HT-29 (cell line): ENCODE results near the gene C1orf87. TPM values are rescaled to one million over a fixed set of nuclear protein-coding genes. Genes with fewer than 3 reads are reported as not detected.

Experiments
- DNase-seq: peaks from one replicate; pipeline ENCODE4 v3.0.0-alpha.2; 2015; ENCODE audit warnings: low spot score
- total RNA-seq: library from RNA; depleted of rRNA; stranded (reverse); fragments of >200 nt; shearing (Covaris generic); gene quantifications from 2 replicates; pipeline ENCODE4 v1.2.3, GENCODE V29; 2014

The C1orf87 gene
- total RNA-seq, 1 experiment from 2014 or later = not detected

GRCh38 chr1:60059468-60059867 is 14.1 kb downstream of the C1orf87 start:
- DNase-seq = no peak

GRCh38 chr1:60055336-60055735 is 18.2 kb downstream of the C1orf87 start:
- DNase-seq = no peak

- DNase-seq = no peak
Observed at GRCh38 chr1:60054374-60054773, 19.2 kb downstream of the C1orf87 start.

- DNase-seq = no peak
Observed at GRCh38 chr1:60052601-60053000, 21.0 kb downstream of the C1orf87 start.

GRCh38 chr1:60051191-60051590 is 22.4 kb downstream of the C1orf87 start:
- DNase-seq = no peak

- no peak for DNase-seq
Observed at GRCh38 chr1:60049188-60049587, 24.4 kb downstream of the C1orf87 start.

- DNase-seq = no peak
Observed at GRCh38 chr1:60044881-60045280, 28.7 kb downstream of the C1orf87 start.

GRCh38 chr1:60041783-60042182 is 31.8 kb downstream of the C1orf87 start:
- no peak for DNase-seq

GRCh38 chr1:60037669-60038068 is 35.9 kb downstream of the C1orf87 start:
- no peak for DNase-seq

GRCh38 chr1:60036856-60037460 is 36.6 kb downstream of the C1orf87 start:
- DNase-seq = no peak

- DNase-seq = no peak
Observed at GRCh38 chr1:60035921-60036320, 37.6 kb downstream of the C1orf87 start.

GRCh38 chr1:60034999-60035398 is 38.6 kb downstream of the C1orf87 start:
- no peak for DNase-seq

GRCh38 chr1:60033066-60033465 is 40.5 kb downstream of the C1orf87 start:
- no peak for DNase-seq

GRCh38 chr1:60031146-60031545 is 42.4 kb downstream of the C1orf87 start:
- no peak for DNase-seq

GRCh38 chr1:60025552-60025951 is 48.0 kb downstream of the C1orf87 start:
- no peak for DNase-seq

GRCh38 chr1:60017508-60018205 is 55.9 kb downstream of the C1orf87 start:
- DNase-seq = no peak

GRCh38 chr1:60010690-60011089 is 62.9 kb downstream of the C1orf87 start:
- DNase-seq = no peak

GRCh38 chr1:60008500-60008899 is 65.1 kb downstream of the C1orf87 start:
- DNase-seq = no peak

- no peak for DNase-seq
Observed at GRCh38 chr1:60000625-60001024, 72.9 kb downstream of the C1orf87 start.

- no peak for DNase-seq
Observed at GRCh38 chr1:59999746-60000145, 73.8 kb downstream of the C1orf87 start.

- no peak for DNase-seq
Observed at GRCh38 chr1:59999006-59999405, 74.6 kb downstream of the C1orf87 start.

GRCh38 chr1:59997479-59998115 is 76.0 kb downstream of the C1orf87 start:
- no peak for DNase-seq
